Endothelial cell of umbilical vein (primary cell): ENCODE measurements around the gene MARK3. TPM values are rescaled to one million over a fixed set of nuclear protein-coding genes. Genes with fewer than 3 reads are reported as not detected.

Source experiments
- BruUV-seq: library from RNA; stranded (reverse); fragments of 400-500 nt; replicated peaks from 2 replicates; lab custom pipeline; 2021; lab: Mats Ljungman, UMichigan
- CTCF ChIA-PET: fragments of 300-600, 350-600 bp; sonication (Branson Sonifier 250); formaldehyde crosslinking; loops from one replicate; lab custom pipeline; 2021; ENCODE audit warnings: antibody characterized with exemption, inconsistent platforms; lab: Charles Lee
- POLR2A ChIA-PET: fragments of 300-600, 350-600 bp; sonication (Branson Sonifier 250); formaldehyde crosslinking; loops from one replicate; lab custom pipeline; 2021; ENCODE audit warnings: antibody characterized with exemption, inconsistent platforms; lab: Charles Lee
- DNase-seq: peaks from one replicate; pipeline ENCODE4 v3.0.0-alpha.2; 2011; ENCODE audit warnings: low read depth, low spot score
- FAIRE-seq: peaks from 2 replicates; lab custom pipeline; 2011; peaks lifted over from hg19 to GRCh38; lab: Jason Lieb, UNC
- H2AFZ ChIP-seq: 2 replicates; pipeline ENCODE4 v1.6.0; 2012; ENCODE audit warnings: low read depth, low read length, control low read depth, inconsistent platforms
- H3K27ac ChIP-seq: 2 replicates; pipeline ENCODE4 v1.5.1; 2011; ENCODE audit warnings: low read depth, mild to moderate bottlenecking, control low read depth, low read length, moderate library complexity; ENCODE audit not compliant: insufficient read depth
- H3K27me3 ChIP-seq, 2 experiments: 2 replicates each; pipeline versions ENCODE4 v1.6.0 to v1.6.1; 2011; ENCODE audit warnings: low read length in 2 of 2, mixed read lengths in 1 of 2; ENCODE audit not compliant: control insufficient read depth in 2 of 2, insufficient read depth in 2 of 2
- H3K36me3 ChIP-seq, 2 experiments: 2 replicates in 1 of 2; 3 replicates in 1 of 2; pipeline ENCODE4 v1.5.1; 2011; ENCODE audit warnings: low read length in 2 of 2, mild to moderate bottlenecking in 1 of 2, moderate library complexity in 1 of 2; ENCODE audit not compliant: control insufficient read depth in 2 of 2, insufficient read depth in 2 of 2; ENCODE audit errors: extremely low read depth in 1 of 2
- H3K4me1 ChIP-seq: 3 replicates; pipeline ENCODE4 v1.5.1; 2011; ENCODE audit warnings: mild to moderate bottlenecking, low read length; ENCODE audit not compliant: control insufficient read depth, insufficient read depth; ENCODE audit errors: extremely low read depth
- H3K4me2 ChIP-seq: 2 replicates; pipeline ENCODE4 v1.6.1; 2011; ENCODE audit warnings: low read length, control low read depth, mixed read lengths; ENCODE audit not compliant: insufficient read depth
- H3K4me3 ChIP-seq, 3 experiments: fragments of 200-600 bp in 1 of 3; sonication (generic), shearing (Covaris generic) in 1 of 3; replicated peaks in 1 of 3; 2 replicates each; pipeline ENCODE4 v1.5.1; 2011 to 2016; ENCODE audit warnings: control low read depth in 3 of 3, low read length in 3 of 3, mild to moderate bottlenecking in 2 of 3, inconsistent platforms in 1 of 3, low read depth in 1 of 3, moderate library complexity in 1 of 3; ENCODE audit not compliant: insufficient read depth in 1 of 3
- H3K79me2 ChIP-seq: 2 replicates; pipeline ENCODE4 v1.6.0; 2012; ENCODE audit warnings: low read length, inconsistent platforms; ENCODE audit not compliant: control insufficient read depth, insufficient read depth
- H3K9ac ChIP-seq: replicated peaks from 2 replicates; pipeline ENCODE3; 2011; ENCODE audit warnings: low read length, control low read depth; ENCODE audit not compliant: insufficient read depth; ENCODE audit errors: extremely low read depth
- H3K9me1 ChIP-seq: replicated peaks from 3 replicates; pipeline ENCODE4 v1.6.0; 2011; ENCODE audit warnings: mild to moderate bottlenecking, low read length; ENCODE audit not compliant: control insufficient read depth, insufficient read depth; ENCODE audit errors: extremely low read depth
- H3K9me3 ChIP-seq: replicated peaks from 2 replicates; pipeline ENCODE4 v1.5.1; 2012; ENCODE audit warnings: low read length, inconsistent platforms; ENCODE audit not compliant: control insufficient read depth, insufficient read depth
- H4K20me1 ChIP-seq: replicated peaks from 2 replicates; pipeline ENCODE3; 2011; ENCODE audit warnings: mild to moderate bottlenecking, low read length; ENCODE audit not compliant: control insufficient read depth, insufficient read depth; ENCODE audit errors: extremely low read depth
- CTCF ChIP-seq, 2 donors: IDR thresholded peaks; 1 replicate in 1 of 2; 2 replicates in 1 of 2; pipeline ENCODE4 v1.5.1; 2011; ENCODE audit warnings: low read length in 2 of 2, mild to moderate bottlenecking in 2 of 2, moderate library complexity in 2 of 2, control low read depth in 1 of 2, inconsistent platforms in 1 of 2, low read depth in 1 of 2; ENCODE audit not compliant: insufficient read depth in 1 of 2; ENCODE audit errors: extremely low read depth in 1 of 2
- EZH2 ChIP-seq: IDR thresholded peaks from 2 replicates; pipeline ENCODE4 v1.6.1; 2012; ENCODE audit warnings: borderline replicate concordance, low read depth, mild to moderate bottlenecking, moderate library complexity, low read length, inconsistent platforms; ENCODE audit not compliant: severe bottlenecking
- FOS ChIP-seq: IDR thresholded peaks from 2 replicates; pipeline ENCODE4 v1.6.1; 2011; ENCODE audit warnings: mild to moderate bottlenecking, low read length, moderate library complexity, borderline replicate concordance; ENCODE audit not compliant: insufficient read depth
- GATA2 ChIP-seq: IDR thresholded peaks from 2 replicates; pipeline ENCODE4 v1.7.0; 2011; ENCODE audit warnings: low read depth, mild to moderate bottlenecking, moderate library complexity, mixed read lengths, low read length; ENCODE audit not compliant: insufficient read length, insufficient read depth
- JUN ChIP-seq: IDR thresholded peaks from 2 replicates; pipeline ENCODE4 v1.6.1; 2011; ENCODE audit warnings: borderline replicate concordance, low read depth; ENCODE audit not compliant: insufficient read length, insufficient read depth
- MAX ChIP-seq: IDR thresholded peaks from 2 replicates; pipeline ENCODE4 v1.6.1; 2011; ENCODE audit not compliant: insufficient read depth, insufficient read length
- MYC ChIP-seq: IDR thresholded peaks from one replicate; pipeline ENCODE4 v1.6.1; 2011; ENCODE audit warnings: mild to moderate bottlenecking, low read depth, low read length
- POLR2A ChIP-seq: IDR thresholded peaks from 2 replicates; pipeline ENCODE4 v1.6.1; 2012; ENCODE audit warnings: low read depth, mild to moderate bottlenecking, control low read depth, low read length
- POLR2AphosphoS5 ChIP-seq: IDR thresholded peaks from 2 replicates; pipeline ENCODE4 v1.6.1; 2012; ENCODE audit warnings: low read depth, mild to moderate bottlenecking, control low read depth, low read length, moderate library complexity; ENCODE audit not compliant: insufficient read depth
- dilution Hi-C: fragments of 300-500 bp; cut with MboI; formaldehyde crosslinking; loops from one replicate; pipeline ENCODE4 v1.15.0; 2019; ENCODE audit warnings: low sequenced_read_pairs; ENCODE audit not compliant: extremely low pct_ligation_motif_present
- intact Hi-C: fragments of 100-400 bp; cut with micrococcal nuclease; formaldehyde crosslinking; loops from one replicate; pipeline ENCODE4 v1.10.0; 2022
- polyA plus RNA-seq, 4 experiments: library from polyadenylated mRNA; depleted of rRNA in 3 of 4; stranded (reverse) in 3 of 4; unstranded in 1 of 4; fragments of >200 nt; gene quantifications; 2 replicates each; pipeline versions ENCODE4 v1.2.1 to v1.2.3, GENCODE V29; 2011 to 2012; ENCODE audit warnings: missing spikeins in 1 of 4
- total RNA-seq: library from RNA; stranded (reverse); gene quantifications from 2 replicates; pipeline ENCODE4 v1.2.3, GENCODE V29; 2021

Gene MARK3
- total and polyA plus RNA-seq, 2 donors (not counting 3 experiments of a cell fraction or from before 2014, with no cell fraction given): 46.6 to 96.1 TPM

DNA sequence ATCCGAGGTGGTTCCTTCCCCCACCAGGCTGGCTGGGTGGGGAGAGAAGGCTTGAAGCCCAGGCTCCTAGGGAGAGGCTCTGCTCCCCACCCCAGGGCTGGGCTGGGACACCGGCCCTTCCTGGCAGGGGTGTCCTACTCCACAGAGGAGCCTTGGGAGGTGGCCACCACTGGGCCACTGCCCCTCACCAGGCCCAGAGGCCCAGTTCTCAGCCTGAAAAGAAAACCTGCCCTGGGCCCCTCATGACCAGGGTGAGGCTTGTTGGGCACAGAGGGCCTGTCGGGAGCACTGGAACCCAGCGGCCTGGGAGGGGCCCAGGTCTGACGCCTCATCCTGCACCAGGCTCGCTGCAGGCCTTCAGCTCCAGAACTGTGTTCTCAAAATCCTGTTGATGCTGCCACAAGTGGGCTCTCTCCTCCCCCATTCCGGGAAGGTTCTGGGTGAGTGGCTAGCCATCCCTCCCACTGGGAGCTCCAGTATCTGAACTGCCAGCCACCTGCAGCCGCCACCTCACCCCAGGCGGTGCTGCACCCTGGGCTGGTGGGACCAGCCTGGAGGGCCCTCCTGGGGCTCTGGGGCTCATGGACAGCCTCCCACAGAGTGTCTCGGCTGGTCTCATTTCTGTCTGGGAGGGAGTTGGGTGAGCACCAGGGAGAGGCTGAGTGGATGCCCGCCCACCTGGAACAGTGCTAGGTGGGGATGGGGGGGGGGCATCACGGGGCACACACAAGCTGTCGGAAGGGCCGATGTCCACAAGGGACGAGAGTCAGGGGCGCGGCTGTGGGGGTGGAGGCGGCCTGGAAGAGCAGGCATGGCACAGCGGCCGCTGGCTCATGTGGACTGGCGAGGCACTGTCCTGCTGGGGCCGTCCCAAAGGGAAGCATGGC is 165.5 kb downstream of the MARK3 start:
- no peaks in the 10 kb centered on the region for H3K79me2 ChIP-seq
- no peaks in the 10 kb centered on the region for H3K9me1 ChIP-seq
- H3K27ac ChIP-seq: no peak overlapping the region
- no peak overlapping the region for H3K9ac ChIP-seq
- BruUV-seq: no TSS peak
- dilution Hi-C loops: no loop called here
- no peaks in the 10 kb centered on the region for H3K27me3 ChIP-seq
- DNase-seq (no peak), FAIRE-seq (no peak)
- intact Hi-C loops: no loop called here
- H3K4me1 ChIP-seq: no peaks in the 10 kb centered on the region
- no peaks in the 10 kb centered on the region for H3K36me3 ChIP-seq
- ChIA-PET POLR2A (no interaction called here), CTCF (interaction anchor here (0.9 to 14.4 kb wide), 3 partner anchors 32 to 51 kb away, joined by 4 to 209 read pairs (median 16); partner anchors contain the start of gene CKB)
- TF ChIP-seq POLR2AphosphoS5 (no peak), MYC (no peak), JUN (no peak), EZH2 (no peak), POLR2A (no peak), MAX (no peak), CTCF (IDR thresholded peaks at IDR 0.05; ENCODE audit: extremely low read depth in 1 of 2, insufficient read depth in 1 of 2, low read depth in 1 of 2, low read length in 2 of 2) (no peak), GATA2 (no peak), FOS (no peak)
- no peak overlapping the region for H2AFZ ChIP-seq
- no peak overlapping the region for H3K4me3 ChIP-seq
- no peak overlapping the region for H3K4me2 ChIP-seq
- no peaks in the 10 kb centered on the region for H4K20me1 ChIP-seq
- no peaks in the 10 kb centered on the region for H3K9me3 ChIP-seq
